ENCODE results near the gene EPYC. TPM values are rescaled to one million over a fixed set of nuclear protein-coding genes. Genes with fewer than 3 reads are reported as not detected.

The EPYC gene, protein sequence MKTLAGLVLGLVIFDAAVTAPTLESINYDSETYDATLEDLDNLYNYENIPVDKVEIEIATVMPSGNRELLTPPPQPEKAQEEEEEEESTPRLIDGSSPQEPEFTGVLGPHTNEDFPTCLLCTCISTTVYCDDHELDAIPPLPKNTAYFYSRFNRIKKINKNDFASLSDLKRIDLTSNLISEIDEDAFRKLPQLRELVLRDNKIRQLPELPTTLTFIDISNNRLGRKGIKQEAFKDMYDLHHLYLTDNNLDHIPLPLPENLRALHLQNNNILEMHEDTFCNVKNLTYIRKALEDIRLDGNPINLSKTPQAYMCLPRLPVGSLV
- total RNA-seq, result not detected

DNA sequence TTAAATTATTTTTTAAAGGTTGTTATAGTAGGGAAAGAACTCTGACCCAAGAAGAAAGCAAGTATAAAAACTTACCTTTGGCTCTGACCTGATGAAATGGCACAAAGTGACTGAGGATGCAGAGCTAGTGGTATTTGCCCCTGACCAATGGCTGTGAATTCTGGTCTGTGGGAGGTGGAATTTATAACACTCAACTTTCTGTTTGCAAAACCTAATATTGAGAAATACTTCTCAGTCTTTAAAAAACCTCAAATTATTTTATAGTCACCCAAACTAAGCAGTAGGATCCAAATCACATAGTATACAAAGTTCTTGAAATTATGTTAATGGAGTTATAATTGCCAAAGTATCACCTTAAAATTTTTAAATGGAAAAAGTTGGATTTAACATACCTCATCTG lies at the start of gene EPYC:
Gene EPYC, minus strand, starts transcription at position 101 of the 400 bp plus-strand sequence. CDS start 2,407 bp downstream, outside the sequence.
- Mint-ChIP-seq H3K27me3 (peaks cover 3 to 6% of the 10 kb centered on the region in 2 donors), H3K27ac (no peak within 1 kb of the TSS), H3K9me3 (peaks cover 4% of the 10 kb centered on the region), H3K36me3 (no peaks in the 10 kb centered on the region), H3K4me1 (ENCODE audit: low read depth in 2 of 2) (peaks cover 16 to 18% of the 10 kb centered on the region in 2 donors), H3K4me3 (no peak within 1 kb of the TSS)
- no peak for ATAC-seq
- no peak for DNase-seq (ENCODE audit: low spot score)

DNA sequence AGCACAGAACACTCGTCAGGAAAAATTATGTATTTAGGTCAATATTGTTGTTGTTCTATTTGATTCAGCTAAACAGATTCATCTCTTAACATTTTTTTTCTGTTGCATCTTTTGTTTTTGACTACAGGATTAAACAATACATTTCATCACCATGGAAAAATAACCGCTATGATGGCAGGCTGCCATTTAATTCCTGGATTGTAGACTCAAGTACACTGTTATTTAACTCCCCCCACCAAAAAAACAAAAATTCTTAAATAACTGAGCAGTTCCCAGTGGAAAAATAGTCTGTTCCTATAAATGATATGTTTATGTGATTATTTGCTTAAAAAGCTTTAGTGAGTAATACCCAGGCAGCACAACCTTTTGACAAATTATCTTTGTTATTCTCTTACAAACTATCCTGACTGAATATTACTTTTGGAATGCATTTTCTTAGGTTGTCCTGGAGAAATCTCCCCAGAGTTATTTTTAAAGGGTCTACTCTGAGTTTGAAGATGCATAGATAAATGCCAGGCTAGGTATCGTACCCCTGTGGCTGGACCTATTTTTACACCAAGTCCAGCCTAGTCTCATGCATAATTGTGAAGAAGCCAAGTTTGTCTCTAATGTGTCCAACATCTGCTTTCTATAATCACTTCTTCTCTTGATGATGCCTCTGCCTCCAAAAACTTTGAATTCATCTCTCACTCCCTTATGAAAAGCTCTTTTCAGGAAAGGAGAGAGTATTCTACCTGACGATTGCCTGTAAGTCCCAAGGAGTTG lies 49.4 kb upstream of the EPYC start:
- H3K36me3 Mint-ChIP-seq, result no peaks in the 10 kb centered on the region
- ATAC-seq (no peak), DNase-seq (ENCODE audit: low spot score) (no peak)
- H3K4me1 Mint-ChIP-seq (ENCODE audit: low read depth in 2 of 2), result no peaks in the 10 kb centered on the region
- H3K27me3 Mint-ChIP-seq, result no peaks in the 10 kb centered on the region
- no peaks in the 10 kb centered on the region for H3K9me3 Mint-ChIP-seq
- no peak overlapping the region for H3K4me3 Mint-ChIP-seq
- H3K27ac Mint-ChIP-seq, result no peak overlapping the region

DNA sequence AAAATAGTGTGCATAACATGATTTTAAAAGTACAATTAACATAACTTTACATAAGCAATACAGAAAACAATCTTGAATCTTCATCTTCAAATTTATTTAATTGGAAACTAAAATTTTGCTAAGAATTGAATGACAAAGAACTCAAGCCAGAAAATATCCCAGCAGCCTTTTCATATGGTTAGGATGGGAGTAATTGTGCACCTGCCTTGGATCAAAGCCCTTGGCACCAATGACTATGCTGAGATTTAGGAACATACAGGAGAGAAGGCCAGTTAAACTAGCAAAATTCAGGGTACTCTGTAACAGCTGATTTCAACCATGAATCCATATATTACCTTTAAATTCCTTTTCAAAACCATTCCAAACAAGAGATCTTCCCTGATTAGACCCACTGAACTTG lies 47.3 kb upstream of the EPYC start:
- Mint-ChIP-seq H3K27me3 (no peaks in the 10 kb centered on the region), H3K4me3 (no peak overlapping the region), H3K9me3 (no peaks in the 10 kb centered on the region), H3K36me3 (no peaks in the 10 kb centered on the region), H3K27ac (no peak overlapping the region), H3K4me1 (ENCODE audit: low read depth in 2 of 2) (no peaks in the 10 kb centered on the region)
- DNase-seq (ENCODE audit: low spot score), result no peak
- no peak for ATAC-seq

DNA sequence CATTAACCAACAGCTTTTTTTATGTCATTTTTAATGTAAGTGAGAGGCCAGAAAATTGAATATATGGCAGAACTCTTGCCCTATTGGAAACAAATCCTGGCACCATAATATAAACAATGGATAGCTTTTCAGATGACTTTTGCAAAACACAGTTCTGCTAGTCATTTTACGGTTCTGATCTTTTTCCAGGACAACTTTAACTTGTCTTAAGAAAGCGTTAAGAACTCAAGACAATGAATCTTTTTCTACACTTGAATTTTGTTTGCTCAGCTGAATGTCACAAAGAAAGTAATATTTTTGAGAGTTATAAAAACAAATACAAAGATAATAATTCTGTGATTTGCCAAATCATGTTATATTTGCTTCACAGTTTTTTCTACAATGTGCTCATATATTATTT lies 39.8 kb upstream of the EPYC start:
- ATAC-seq (no peak), DNase-seq (ENCODE audit: low spot score) (no peak)
- Mint-ChIP-seq H3K4me3 (no peak overlapping the region), H3K4me1 (ENCODE audit: low read depth in 2 of 2) (no peaks in the 10 kb centered on the region), H3K27ac (no peak overlapping the region), H3K27me3 (no peaks in the 10 kb centered on the region), H3K9me3 (peaks cover 4% of the 10 kb centered on the region), H3K36me3 (no peaks in the 10 kb centered on the region)

DNA sequence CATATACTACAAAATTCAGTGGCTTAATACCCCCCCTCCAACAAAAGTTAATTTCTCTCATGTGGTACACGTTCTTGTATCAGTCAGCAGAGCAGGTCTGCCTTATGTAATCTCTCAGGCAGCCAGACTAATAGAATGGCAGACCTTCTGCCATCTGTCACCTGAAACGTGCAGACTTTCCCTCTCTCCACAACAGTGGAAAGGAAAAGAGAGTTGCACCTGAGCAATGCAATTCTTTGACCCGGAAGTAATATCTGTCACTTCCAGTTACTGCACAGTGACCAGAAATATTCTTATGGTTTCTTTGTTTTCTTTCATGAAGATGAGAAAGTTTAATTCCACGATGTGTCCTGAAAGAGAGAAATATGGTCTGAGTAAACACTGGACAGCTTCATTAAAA lies 38.6 kb upstream of the EPYC start:
- ATAC-seq (no peak), DNase-seq (ENCODE audit: low spot score) (no peak)
- H3K4me1 Mint-ChIP-seq (ENCODE audit: low read depth in 2 of 2), result no peaks in the 10 kb centered on the region
- no peaks in the 10 kb centered on the region for H3K27me3 Mint-ChIP-seq
- H3K36me3 Mint-ChIP-seq, result no peaks in the 10 kb centered on the region
- H3K27ac Mint-ChIP-seq, result no peak overlapping the region
- no peak overlapping the region for H3K4me3 Mint-ChIP-seq
- peaks cover 4% of the 10 kb centered on the region for H3K9me3 Mint-ChIP-seq

DNA sequence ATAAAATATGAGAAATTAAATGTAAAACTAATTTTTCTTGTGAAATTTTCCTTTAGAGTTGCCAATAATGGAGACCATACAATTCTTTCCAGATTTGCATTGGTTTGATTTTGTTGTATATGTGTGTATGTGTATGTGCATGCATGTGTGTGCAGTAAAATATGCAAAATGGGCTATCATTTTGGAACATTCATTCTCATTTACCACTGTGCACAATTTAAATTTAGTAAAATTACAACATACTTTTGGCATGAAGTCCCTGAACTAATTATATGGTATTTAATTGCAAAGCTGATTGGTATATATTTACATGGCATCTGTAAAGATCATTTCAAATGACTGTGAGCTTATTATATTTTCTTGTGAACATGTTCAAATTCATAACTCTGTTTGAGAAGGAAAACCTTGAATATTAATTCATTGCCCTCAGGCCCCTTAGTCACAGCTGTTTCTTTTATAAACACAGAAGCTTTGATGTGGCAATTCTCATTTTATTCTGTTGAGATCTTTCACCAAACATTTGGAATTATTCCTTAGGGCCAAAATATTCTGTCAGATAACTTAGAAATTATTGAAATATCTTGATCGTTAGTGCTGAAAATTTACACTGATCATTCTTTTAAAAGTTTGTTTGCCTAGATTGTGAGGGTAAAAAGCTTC lies 35.5 kb upstream of the EPYC start:
- Mint-ChIP-seq H3K27ac (no peak overlapping the region), H3K4me1 (ENCODE audit: low read depth in 2 of 2) (no peaks in the 10 kb centered on the region), H3K9me3 (peaks cover 4% of the 10 kb centered on the region), H3K36me3 (no peaks in the 10 kb centered on the region), H3K27me3 (no peaks in the 10 kb centered on the region), H3K4me3 (no peak overlapping the region)
- no peak for ATAC-seq
- no peak for DNase-seq (ENCODE audit: low spot score)

DNA sequence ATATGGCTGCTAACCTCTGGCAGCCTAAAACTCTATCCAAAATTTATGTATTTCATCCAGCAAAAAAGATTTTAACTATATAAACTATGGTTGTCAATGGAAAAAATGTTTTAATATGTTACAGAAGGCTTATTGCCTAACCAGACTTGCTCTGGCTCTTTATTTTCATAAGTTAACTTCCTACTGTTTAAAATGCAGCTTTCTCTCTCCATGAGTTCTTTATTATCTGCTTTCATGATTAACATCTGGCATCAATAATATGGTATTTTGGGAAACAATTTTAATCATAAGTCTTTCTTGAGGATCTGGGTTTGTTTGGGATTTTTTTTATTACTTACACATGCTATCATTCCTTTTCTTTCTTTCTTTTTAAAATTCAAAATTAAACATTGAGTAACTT lies 32.5 kb upstream of the EPYC start:
- DNase-seq (ENCODE audit: low spot score), result no peak
- H3K27ac Mint-ChIP-seq, result no peak overlapping the region
- peaks cover 4% of the 10 kb centered on the region for H3K9me3 Mint-ChIP-seq
- no peak overlapping the region for H3K4me3 Mint-ChIP-seq
- no peak for ATAC-seq
- no peaks in the 10 kb centered on the region for H3K27me3 Mint-ChIP-seq
- H3K4me1 Mint-ChIP-seq (ENCODE audit: low read depth in 2 of 2), result no peaks in the 10 kb centered on the region
- H3K36me3 Mint-ChIP-seq, result no peaks in the 10 kb centered on the region

DNA sequence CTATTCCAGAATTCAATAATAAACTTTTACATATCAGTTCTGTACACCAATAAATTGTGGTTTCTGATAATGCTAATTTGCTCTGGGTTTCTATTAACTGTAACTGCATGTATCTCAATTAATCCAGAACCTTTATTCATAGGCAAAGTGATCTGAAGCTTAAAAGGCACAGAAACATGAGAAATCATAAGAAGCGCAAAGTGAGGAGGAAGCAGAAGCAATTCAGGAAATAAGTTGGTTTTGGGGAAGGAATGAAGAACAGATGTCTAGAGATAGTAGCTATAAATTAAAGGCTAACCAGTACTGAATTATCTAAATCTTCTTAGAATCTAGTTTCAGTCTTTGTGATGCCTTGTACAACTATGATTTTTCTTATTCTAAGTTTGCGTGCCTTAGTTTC lies 28.5 kb upstream of the EPYC start:
- Mint-ChIP-seq H3K36me3 (no peaks in the 10 kb centered on the region), H3K9me3 (peaks cover 3% of the 10 kb centered on the region), H3K4me1 (ENCODE audit: low read depth in 2 of 2) (peaks cover 0 to 4% of the 10 kb centered on the region in 2 donors), H3K4me3 (no peak overlapping the region), H3K27ac (no peak overlapping the region), H3K27me3 (no peaks in the 10 kb centered on the region)
- DNase-seq (ENCODE audit: low spot score), result no peak
- no peak for ATAC-seq

DNA sequence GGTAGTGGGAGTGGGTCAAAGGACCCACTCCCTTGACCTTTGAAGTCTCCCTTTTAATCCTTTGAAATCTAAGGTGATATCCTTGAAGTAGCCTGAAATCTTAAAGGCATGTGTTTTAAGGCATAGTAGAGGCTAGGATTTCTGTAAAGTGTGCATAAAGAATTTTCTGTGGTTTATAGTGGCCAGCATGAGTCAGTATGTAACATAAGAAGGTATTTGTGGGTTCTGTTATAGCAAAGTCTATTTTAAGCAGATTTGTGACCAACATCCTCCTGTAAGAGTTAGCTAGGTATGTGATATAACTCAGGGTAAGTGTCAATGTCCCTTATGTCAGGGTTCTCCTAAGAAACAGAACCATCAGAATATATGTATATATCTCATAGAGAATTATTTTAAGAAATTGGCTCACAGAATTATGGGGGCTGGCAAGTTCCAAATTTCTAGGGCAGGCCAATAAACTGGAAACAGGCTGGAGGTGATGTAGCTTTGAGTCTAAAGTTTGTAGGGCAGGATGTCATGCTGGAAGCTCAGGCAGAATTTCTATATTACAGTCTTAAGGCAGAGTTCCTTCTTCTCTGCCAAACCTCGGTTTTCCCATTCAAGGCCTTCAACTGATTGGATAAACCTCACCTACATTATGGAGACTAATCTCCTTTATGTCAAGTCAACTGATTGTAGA lies 18.7 kb upstream of the EPYC start:
- Mint-ChIP-seq H3K4me3 (no peak overlapping the region), H3K36me3 (no peaks in the 10 kb centered on the region), H3K4me1 (ENCODE audit: low read depth in 2 of 2) (no peaks in the 10 kb centered on the region), H3K27ac (no peak overlapping the region), H3K27me3 (no peaks in the 10 kb centered on the region), H3K9me3 (no peaks in the 10 kb centered on the region)
- ATAC-seq (peak; percentile 49 to 64), DNase-seq (ENCODE audit: low spot score) (no peak)

DNA sequence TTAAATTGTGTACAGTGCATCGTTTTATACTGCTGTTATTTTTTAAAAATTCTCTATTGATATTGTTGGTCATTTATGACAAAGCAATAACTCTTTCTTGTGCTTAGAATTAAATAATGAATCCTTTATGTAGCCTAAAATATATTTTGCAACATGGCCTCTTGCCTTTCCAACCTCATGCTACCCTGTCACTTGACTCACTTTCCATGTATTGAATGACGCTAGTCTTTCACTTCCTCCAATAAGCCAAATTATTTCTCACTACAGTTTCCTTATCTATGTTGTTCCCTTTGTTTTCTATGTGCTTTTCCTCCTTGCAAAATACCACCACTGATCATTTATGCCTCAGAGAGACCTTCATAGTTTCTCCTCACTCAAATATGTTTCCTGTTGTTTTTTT lies 16.3 kb upstream of the EPYC start:
- Mint-ChIP-seq H3K9me3 (no peaks in the 10 kb centered on the region), H3K4me3 (no peak overlapping the region), H3K27ac (no peak overlapping the region), H3K36me3 (no peaks in the 10 kb centered on the region), H3K4me1 (ENCODE audit: low read depth in 2 of 2) (no peaks in the 10 kb centered on the region), H3K27me3 (no peaks in the 10 kb centered on the region)
- DNase-seq (ENCODE audit: low spot score) (no peak), ATAC-seq (no peak)

DNA sequence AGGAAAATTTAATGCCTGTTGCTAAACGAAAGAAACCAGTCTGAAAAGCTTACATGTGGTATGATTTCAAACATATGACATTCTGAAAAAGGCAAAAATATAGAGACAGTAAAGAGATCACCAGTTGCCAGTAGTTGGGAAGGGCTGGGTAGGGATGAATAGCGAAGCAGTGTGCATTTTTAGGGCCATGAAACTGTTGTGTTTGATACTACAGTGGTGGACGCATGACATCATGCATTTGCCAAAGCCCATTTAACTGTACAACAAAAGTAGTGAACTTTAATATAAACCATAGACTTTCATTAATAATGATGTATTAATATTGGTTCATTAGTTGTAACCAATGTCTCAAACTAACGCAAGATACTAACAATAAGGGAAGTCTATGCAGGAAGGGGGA lies 14.7 kb upstream of the EPYC start:
- Mint-ChIP-seq H3K4me1 (ENCODE audit: low read depth in 2 of 2) (no peaks in the 10 kb centered on the region), H3K27me3 (no peaks in the 10 kb centered on the region), H3K36me3 (no peaks in the 10 kb centered on the region), H3K9me3 (no peaks in the 10 kb centered on the region), H3K27ac (no peak overlapping the region), H3K4me3 (no peak overlapping the region)
- DNase-seq (ENCODE audit: low spot score) (no peak), ATAC-seq (no peak)

DNA sequence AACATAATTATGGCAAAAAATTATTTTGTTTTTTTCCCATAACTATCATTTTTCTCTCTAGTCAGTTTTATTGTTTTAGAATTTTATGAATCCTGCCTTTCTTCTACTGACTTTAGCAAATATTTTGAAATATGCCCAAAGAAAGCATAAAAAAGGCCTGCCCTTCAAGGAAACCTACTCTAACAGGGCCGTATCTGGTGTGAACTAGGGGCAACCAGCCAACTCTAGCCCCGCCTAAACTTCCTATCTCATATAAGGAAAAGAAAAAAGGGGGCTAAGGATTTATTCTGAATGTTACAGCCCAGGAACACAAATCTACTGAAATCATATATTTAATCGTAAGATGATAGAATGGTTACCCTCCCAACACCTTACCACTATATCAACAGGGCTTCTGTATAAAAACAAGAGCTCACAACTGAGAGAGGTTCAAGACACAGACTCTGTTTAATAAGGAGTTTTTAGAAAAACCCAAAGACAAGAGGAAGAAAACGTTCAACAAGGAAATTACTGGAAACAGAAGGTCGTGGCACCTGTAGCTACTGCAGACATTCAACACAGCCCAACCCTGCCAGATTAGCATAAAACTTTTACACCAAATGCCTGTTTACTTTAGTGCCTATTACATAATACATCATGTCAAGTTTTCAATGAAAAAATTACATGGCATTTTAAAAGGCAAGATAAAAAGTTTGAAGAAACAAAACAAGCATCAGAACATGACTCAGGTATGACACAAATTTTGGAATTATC lies 12.9 kb upstream of the EPYC start:
- H3K9me3 Mint-ChIP-seq, result no peaks in the 10 kb centered on the region
- H3K4me1 Mint-ChIP-seq (ENCODE audit: low read depth in 2 of 2), result no peaks in the 10 kb centered on the region

DNA sequence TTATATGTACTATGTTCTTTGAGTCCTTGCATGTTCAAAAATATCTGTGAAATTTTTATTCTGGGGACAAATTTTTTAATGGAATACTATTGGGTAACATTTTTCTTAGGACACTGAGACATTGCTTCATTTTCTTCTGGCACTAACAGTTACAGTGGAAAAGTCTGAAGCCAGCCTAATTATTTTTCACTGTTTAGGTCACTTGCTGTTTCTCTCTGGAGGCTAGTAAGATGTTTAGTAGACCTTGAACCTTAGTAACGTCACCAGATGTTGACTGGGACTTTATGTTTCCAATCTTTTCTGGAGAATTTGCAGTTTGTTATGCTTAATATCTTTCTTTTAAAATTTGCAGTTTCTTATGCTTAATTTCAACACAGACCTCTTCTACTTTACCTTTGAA lies 12.3 kb upstream of the EPYC start:
- Mint-ChIP-seq H3K4me1 (ENCODE audit: low read depth in 2 of 2) (no peaks in the 10 kb centered on the region), H3K4me3 (no peak overlapping the region), H3K36me3 (no peaks in the 10 kb centered on the region), H3K27ac (no peak overlapping the region), H3K9me3 (no peaks in the 10 kb centered on the region), H3K27me3 (no peaks in the 10 kb centered on the region)
- ATAC-seq (no peak), DNase-seq (ENCODE audit: low spot score) (no peak)

More for the DNA sequence above, 12.9 kb upstream of the EPYC start:
- no peak for DNase-seq (ENCODE audit: low spot score)
- Mint-ChIP-seq H3K27me3 (no peaks in the 10 kb centered on the region), H3K36me3 (no peaks in the 10 kb centered on the region), H3K4me3 (no peak overlapping the region), H3K27ac (no peak overlapping the region)
- no peak for ATAC-seq
